ENCODE results near the gene LINC00305.

GRCh38 chr18:64142904-64143303, 6.0 kb downstream of the LINC00305 start:
- TF ChIP-seq POLR2AphosphoS5 (IDR thresholded peaks at IDR 0.05; ENCODE audit: low read depth, low read length) (no peak), POLR2A (IDR thresholded peaks at IDR 0.05; ENCODE audit: low read depth, low read length) (no peak), POU2F2 (IDR thresholded peaks at IDR 0.05; ENCODE audit: low read depth, low read length) (no peak), SPI1 (IDR thresholded peaks at IDR 0.05; ENCODE audit: low read depth, low read length) (no peak), TAF1 (IDR thresholded peaks at IDR 0.05; ENCODE audit: low read depth, low read length) (no peak), PAX5 (IDR thresholded peaks at IDR 0.05; ENCODE audit: insufficient read depth, low read length, severe bottlenecking) (no peak)
